ENCODE results near the gene TGM4. TPM values are rescaled to one million over a fixed set of nuclear protein-coding genes. Genes with fewer than 3 reads are reported as not detected.

The TGM4 gene
- total RNA-seq, 4 donors from 2014 or later = 0.26 to 1.4 (median 1.3) TPM; not detected in 1

DNA sequence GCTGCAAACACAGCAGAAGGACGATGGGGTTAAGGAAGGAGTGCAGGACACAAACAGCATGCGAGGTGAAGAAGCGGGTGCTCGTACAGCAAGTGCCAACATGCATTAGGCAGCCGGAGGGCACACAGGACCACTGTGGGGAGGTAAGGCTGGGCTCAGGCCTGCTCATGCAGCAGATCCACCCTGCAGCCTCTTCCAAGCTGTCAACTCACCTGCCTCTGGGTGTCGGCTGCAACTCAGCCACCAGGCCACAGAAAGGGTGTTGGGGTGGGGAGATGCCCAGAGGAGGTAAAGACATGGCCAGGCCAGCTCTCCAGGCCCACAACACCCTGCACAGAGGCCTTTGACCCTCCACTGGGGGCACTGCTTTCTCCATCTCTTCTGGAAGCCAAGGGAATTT, 44.2 kb downstream of the TGM4 start:
- DNase-seq (ENCODE audit: low spot score in 2 of 2) = no peak
- intact Hi-C loops (cut with DNase I; ENCODE audit: low total_unique reads) = loop anchor here (10.0 kb wide), 2 partner anchors 116 to 384 kb away; no protein-coding TSS in a partner anchor

DNA sequence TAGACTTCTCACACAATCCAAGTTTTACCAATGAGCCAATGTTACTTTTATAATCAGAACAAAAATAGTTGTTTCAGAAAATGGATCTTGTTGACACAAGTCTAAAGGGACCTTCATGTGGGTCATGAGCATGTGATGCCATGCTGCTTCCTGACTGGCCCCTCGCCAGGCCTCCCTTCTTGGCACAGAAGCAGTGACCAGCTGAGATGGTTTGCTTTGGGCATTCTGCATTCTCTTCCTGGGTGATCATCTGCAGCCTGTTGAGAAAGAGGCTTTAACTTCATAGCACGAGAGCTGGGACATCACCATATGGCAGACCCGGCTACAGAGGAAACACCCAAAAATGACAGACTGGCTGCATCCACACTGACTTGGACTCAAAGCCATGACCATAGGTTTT, 45.7 kb downstream of the TGM4 start:
- no peak for DNase-seq (ENCODE audit: low spot score in 2 of 2)
- 84% methylated on average over 3 of the region's 3 CpGs for WGBS, 2 donors
- TF ChIP-seq, protein P1, sequence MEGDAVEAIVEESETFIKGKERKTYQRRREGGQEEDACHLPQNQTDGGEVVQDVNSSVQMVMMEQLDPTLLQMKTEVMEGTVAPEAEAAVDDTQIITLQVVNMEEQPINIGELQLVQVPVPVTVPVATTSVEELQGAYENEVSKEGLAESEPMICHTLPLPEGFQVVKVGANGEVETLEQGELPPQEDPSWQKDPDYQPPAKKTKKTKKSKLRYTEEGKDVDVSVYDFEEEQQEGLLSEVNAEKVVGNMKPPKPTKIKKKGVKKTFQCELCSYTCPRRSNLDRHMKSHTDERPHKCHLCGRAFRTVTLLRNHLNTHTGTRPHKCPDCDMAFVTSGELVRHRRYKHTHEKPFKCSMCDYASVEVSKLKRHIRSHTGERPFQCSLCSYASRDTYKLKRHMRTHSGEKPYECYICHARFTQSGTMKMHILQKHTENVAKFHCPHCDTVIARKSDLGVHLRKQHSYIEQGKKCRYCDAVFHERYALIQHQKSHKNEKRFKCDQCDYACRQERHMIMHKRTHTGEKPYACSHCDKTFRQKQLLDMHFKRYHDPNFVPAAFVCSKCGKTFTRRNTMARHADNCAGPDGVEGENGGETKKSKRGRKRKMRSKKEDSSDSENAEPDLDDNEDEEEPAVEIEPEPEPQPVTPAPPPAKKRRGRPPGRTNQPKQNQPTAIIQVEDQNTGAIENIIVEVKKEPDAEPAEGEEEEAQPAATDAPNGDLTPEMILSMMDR (IDR thresholded peaks at IDR 0.05) = no peak
- TF ChIP-seq POLR2A (IDR thresholded peaks at IDR 0.05) = no peak
- intact Hi-C loops (cut with DNase I; ENCODE audit: low total_unique reads) = no loop called here
- H3K4me3 ChIP-seq (ENCODE audit: low read depth, poor library complexity, severe bottlenecking) = no peak overlapping the region

More for the DNA sequence above, 44.2 kb downstream of the TGM4 start:
- no peak overlapping the region for H3K4me3 ChIP-seq (ENCODE audit: low read depth, poor library complexity, severe bottlenecking)
- TF ChIP-seq POLR2A (IDR thresholded peaks at IDR 0.05) = no peak
- TF ChIP-seq, protein P1 (IDR thresholded peaks at IDR 0.05) = no peak
- WGBS, 2 donors = 55 to 89% methylated on average over 6 of the region's 6 CpGs

DNA sequence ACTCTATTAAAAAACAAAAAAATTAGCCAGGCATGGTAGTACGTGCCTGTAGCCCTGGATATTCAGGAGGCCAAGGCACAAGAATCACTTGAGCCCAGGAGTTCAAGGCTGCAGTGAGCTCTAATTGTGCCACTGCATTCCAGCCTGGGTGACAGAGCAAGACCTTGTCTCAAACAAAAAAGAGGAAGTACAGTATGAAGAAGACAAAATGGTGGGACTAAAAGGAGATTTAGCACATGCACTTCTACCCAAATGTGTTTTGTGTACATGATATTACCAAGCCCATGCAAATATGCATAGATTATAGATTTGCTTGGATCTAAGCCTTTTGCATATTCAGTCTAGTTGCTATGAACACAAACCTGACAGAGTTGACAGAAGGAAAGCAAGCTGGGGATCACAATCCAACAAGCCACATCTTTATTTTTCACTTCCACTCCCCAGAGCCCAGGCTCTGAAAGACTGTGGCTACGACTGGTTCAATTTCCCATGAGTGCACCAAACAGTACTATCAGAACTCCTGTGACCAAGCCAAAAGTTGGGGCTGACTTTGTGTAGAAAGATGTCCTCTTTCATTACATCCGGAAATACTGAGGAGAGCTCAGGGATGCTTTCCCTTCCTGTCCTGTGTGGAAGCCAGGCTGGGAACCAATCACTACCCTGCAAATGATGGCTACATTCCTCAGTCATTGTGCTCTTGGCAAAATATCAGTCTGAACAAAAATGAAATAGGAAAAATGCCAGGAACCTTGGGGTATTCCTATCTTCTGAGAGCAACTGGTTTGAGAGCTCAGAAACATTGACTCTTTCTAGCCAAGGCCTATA, 49.4 kb downstream of the TGM4 start:
- TF ChIP-seq POLR2A (IDR thresholded peaks at IDR 0.05) = no peak
- TF ChIP-seq, protein P1 (IDR thresholded peaks at IDR 0.05) = no peak
- 68 to 73% methylated on average over 3 of the region's 3 CpGs for WGBS, 2 donors
- no peak overlapping the region for H3K4me3 ChIP-seq (ENCODE audit: low read depth, poor library complexity, severe bottlenecking)
- DNase-seq (ENCODE audit: low spot score in 2 of 2) = no peak
- intact Hi-C loops (cut with DNase I; ENCODE audit: low total_unique reads) = no loop called here

DNA sequence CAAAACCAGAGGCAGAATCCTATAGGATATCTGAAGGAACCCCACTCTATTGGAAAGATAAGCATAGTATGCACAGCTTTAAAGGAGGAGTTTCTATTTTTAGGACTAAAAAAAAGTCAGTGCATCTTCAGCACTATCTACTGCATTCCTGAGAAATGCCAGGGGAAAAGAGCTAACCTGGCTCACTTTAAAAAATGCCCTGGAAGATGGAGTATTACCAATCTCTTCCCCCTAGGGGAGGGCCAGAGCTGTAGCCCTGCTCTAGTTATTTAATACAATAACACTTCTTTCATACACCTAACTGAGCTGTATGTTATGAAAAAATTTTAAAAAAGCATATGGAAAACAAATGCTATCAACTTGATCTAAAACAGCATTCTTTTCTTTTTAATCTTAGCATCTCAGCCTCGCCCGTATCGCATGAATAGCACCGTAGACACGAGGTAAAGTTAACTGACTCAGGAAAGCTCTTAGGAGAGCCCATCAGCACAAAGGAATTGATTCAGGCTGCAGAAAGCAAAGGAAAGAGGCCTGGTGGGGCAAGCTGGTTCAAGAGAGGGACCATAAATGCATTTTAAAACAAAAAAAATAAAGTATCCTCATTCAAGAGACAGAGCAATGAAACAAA, 50.2 kb downstream of the TGM4 start:
- intact Hi-C loops (cut with DNase I; ENCODE audit: low total_unique reads) = no loop called here
- no peak overlapping the region for H3K4me3 ChIP-seq (ENCODE audit: low read depth, poor library complexity, severe bottlenecking)
- DNase-seq (ENCODE audit: low spot score in 2 of 2) = no peak
- no peak for TF ChIP-seq POLR2A (IDR thresholded peaks at IDR 0.05)
- TF ChIP-seq, protein P1 (IDR thresholded peaks at IDR 0.05) = no peak
- 48 to 55% methylated on average over 5 of the region's 5 CpGs for WGBS, 2 donors

DNA sequence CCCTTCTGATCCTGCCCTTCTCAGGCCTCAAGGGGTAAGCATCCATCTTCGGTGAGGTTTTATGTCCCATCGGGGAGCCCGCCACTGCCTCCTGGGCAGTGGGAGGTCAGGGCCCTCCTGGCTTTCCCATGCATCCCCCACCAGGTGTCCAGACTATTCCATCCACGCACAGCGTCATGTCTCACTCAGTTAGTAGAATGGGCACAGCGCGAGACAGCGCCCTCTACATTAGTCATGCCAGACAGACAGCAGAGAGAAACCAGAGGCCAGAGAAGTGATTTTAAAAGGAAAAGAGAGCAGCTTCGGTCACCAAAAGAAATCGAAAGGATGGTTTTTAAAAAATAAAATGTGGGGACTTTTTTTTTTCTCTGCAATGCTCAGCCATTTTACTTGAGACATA, 51.8 kb downstream of the TGM4 start:
- intact Hi-C loops (cut with DNase I; ENCODE audit: low total_unique reads) = no loop called here
- H3K4me3 ChIP-seq (ENCODE audit: low read depth, poor library complexity, severe bottlenecking) = no peak overlapping the region
- TF ChIP-seq POLR2A (IDR thresholded peaks at IDR 0.05) = no peak
- TF ChIP-seq, protein P1 (IDR thresholded peaks at IDR 0.05) = no peak
- 90 to 94% methylated on average over 10 of the region's 10 CpGs for WGBS, 2 donors
- no peak for DNase-seq (ENCODE audit: low spot score in 2 of 2)

Measured in lower leg skin (tissue), 4 donors.